ENCODE results near the gene ATP5IF1.
A peak's percentile ranks its signal among the peaks of the same experiment; 100 is the strongest.

The ATP5IF1 gene

DNA sequence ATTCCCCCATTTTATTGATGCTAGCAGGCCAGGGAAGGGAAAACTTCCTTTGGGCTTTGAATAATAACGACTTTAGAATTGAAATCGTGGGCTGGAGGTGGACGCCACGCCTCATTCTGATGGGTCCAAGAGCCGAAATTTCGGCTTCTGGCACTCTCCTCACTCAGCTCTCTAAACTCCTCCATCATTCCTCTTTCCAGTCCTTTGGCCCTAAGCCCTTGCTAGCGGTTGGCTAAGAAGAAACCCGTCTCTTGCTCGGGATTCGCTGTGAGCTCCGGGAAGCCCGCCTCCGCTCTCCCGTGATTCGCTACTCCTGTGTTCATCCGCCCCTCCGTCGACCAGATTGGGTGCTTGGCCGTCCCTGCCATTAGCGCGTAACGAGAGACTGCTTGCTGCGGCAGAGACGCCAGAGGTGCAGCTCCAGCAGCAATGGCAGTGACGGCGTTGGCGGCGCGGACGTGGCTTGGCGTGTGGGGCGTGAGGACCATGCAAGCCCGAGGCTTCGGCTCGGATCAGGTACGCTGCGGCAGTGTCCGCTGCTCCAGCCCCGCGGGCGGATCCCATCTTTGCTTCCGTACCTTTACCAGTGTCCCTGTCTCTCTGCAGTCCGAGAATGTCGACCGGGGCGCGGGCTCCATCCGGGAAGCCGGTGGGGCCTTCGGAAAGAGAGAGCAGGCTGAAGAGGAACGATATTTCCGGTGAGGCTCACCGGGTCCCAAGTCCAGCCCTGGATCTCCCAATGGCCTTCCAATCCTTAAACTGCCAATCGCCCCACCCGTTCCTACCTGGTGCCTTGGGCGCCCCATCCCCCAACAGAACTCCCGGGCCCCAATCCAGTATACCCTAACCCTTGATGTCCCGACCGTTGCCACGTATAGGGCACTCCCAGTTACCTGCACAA lies at the start of gene ATP5IF1:
Gene ATP5IF1, plus strand, starts transcription at position 370 of the 901 bp plus-strand sequence. Its CDS starts 60 bp downstream, at position 430.
- DNase-seq = peak; percentile 97

DNA sequence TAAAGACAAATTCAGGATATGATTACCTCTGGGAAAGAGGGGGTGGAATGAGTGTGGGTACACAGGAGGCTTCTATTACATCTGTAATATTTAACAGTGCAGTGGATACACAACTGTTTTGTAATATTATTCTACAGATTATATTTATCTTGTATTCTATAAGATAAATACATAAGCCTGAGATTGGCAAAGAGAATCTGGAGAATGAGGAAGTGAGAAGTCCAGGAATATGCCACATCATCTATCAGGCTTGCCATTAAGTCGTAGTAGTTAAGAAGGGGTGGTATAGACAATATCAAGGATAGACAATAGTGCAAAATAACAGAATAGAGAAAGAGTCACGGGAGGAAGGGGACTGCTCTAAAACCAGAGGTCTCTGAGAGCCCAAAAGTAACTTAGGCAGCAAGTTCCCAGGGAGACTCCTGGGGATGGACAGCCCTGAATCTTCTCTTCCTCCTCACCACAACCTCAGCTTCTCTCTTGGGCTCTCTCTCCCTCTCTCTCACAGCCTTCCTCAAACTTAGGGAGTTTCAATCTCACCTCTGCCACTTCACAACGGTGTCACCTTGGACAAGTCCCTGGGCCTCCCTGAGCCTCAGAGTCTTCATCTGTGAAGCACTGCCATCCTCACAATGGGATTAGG lies 45.5 kb upstream of the ATP5IF1 start:
- DNase-seq = no peak

DNA sequence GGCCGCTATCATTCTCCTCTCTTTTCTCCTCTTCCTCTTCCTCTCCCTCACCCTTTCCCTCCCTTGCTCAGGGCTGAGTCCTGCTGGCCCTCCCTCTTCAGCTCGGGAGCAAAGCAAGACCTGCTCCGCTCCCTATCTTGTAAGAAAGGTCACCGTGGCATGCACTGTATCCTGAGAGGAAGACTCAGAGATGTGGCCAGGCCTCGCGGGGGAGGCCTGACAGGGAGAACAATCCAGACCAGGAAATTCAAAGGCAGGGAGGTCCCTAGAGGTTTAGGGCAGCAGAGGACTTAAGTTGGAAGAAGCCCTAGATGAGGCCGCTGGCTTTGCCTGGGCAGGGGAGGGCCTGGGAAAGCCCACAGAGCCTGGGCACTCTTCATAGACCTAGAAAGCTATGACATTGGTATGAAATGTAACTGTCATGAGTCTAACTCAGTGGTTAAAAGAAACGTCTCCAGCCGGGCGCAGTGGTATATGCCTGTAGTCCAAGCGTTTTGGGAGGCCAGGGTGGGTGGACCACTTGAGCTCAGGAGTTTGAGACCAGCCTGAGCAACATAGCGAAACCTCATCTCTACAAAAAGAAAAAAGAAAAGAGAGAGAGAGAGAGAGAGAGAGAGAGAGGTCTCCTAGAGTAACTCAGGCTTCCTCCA lies 44.8 kb upstream of the ATP5IF1 start:
- no peak for DNase-seq

DNA sequence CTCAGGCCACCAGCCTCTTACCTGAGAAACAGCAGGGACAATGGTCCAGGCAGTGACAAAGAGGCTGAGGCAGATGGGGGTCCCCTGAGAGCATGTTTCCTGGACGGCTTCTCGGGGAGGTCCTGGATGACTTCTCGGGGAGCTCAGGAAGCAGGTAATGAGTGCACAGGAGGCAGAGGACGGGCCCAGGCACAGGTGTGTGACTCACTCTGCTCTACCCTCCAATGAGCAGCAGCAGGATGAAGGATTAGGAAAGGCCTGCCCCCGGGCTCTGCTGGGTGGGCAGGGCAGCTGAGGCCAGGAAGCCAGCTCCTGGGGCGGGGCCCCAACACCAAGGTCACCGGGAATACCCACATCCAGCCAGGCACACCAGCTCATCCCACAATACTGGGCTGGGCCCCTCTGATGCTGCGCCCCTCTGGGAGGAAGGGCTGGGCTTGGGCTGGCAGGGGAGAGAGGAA lies 42.2 kb upstream of the ATP5IF1 start:
- DNase-seq = no peak

DNA sequence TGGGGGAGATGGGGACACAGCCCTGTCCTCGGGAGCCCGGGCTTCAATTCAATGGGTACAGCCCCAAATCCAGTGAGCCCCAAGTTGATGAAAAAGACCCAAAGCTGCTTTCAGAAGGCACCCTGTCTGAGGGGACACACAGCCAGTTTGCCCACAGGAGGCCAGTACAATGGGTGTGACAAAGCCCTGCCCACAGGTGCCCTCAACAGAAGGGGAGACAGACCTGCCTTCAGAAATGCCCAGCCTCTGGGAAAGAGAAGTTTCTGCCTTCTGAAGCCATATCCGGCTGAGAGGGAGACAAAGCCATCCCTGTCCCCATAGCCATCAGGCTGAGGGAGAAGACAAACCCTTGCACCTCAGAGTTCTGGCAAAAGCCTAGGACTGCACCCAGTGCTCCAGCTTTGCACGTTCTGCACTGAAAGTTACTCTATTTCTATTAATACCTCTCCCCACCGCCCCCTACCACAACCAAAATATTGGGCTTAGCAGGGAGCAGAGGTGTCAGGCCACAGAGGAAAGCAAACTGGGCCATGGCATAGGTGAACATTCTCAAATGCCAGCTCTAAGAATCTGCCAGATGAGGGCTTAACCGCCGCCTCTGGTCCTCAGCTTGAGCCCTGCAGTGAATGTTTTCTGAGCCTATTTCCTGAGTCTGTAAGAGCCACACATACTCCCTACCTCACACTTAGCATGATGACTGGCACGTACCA lies 41.4 kb upstream of the ATP5IF1 start:
- DNase-seq = no peak

DNA sequence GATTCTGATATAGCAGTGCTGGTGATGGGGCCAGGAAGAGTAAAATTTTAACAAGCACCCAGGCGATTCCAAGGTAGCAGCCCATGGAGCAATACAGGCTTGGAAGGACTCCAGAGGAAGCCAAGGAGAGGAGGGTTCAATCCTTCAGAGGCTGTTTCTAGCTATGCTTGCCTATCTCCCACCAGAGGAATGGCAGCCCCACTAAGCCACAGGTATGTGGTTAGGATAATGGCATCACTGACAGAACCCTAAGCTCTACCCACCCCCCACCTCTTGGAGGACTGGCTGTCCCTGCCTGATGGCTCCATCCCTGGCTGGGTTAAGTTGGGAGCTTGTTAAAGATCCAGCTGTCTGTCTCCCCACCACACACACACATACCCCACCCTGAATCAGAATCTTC lies 40.1 kb upstream of the ATP5IF1 start:
- no peak for DNase-seq

DNA sequence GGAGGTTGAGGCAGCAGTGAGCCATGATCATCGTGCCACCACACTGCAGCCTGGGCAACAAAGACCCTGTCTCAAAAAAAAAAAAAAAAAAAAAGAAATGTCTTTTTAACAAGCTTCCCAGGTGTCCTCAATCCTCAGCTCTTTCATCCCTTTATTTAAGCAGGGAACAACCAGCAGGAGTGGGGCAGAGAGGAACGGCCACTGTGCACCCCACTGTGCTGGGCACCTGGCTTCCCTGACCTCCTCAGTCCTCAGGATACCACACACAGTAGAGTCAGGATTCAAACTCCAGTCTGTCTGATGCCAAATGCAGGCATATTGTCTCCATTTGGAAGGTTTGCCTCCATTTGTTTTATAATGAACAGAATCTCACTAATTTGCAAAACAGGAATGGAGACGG lies 39.6 kb upstream of the ATP5IF1 start:
- no peak for DNase-seq

DNA sequence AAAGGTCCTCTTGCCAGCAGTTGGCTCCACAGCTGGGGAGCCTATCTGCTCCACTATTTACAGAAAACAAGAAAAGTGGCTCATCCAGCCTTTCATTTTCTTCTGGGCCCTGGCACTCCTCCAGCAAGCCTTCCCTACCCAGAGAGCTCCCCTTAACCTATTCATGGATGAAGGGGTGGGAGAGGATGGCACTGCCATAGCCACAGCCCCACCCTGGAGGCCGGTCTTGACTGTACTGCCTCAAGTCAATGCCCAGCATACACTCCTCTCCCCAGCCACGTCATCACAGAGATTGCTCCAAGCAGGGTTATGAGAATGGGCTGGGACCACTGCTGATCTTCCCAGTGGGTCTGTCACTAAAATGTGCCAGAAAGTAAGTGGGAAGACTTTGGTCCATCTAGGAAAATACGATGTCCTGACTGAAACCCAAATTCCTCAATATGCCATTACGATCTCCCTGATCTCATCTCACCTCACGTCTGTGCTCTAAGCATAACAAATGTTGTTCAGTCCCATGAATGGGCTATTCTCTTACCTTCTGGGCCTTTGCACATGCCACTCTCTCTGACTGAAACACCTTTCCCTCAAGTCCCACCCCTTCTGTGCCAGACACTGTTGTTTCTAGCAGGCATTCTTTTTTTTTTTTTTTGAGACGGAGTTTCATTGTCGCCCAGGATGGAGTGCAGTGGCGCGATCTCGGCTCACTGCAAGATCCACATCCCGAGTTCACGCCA lies 38.1 kb upstream of the ATP5IF1 start:
- DNase-seq = no peak

DNA sequence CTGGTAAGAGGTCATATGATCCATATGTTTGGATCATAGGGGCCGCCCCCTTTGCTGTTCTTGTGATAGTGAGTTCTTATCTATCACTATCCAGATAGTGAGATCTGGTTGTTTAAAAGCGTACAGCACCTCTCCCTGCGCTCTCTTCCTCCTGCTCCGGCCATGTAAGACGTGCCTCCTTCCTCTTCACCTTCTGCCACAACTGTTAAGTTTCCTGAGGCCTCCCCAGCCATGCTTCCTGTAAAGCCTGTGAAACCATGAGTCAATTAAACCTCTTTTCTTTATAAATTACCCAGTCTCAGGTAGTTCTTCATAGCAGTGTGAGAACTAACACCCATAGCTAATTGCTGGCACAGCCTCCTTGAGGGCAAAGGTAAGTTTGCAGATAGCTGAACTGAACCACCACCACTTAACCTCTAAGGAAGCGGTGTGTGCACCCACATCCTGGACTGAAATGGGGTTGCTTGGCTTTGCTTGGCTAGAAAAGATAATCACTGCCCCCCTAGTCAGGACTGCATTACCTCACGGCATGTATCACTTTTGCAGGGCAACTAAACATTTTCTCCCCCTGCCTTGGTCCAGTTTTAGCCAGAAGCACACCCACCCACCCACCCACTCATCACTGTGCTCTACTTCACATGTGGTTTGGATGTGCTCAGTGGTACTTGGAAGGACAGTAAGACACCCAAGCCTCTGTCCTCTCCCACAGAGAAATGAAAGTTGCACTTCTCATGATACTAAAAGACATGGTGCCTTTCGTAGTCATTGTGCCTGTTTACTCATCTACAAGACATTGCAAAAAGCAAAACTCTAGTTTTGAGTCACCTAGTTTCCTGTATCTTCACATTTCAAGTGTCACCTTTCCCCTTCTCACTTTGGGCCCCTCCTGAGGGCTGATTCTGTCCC lies 36.3 kb upstream of the ATP5IF1 start:
- DNase-seq = peak; percentile 69

DNA sequence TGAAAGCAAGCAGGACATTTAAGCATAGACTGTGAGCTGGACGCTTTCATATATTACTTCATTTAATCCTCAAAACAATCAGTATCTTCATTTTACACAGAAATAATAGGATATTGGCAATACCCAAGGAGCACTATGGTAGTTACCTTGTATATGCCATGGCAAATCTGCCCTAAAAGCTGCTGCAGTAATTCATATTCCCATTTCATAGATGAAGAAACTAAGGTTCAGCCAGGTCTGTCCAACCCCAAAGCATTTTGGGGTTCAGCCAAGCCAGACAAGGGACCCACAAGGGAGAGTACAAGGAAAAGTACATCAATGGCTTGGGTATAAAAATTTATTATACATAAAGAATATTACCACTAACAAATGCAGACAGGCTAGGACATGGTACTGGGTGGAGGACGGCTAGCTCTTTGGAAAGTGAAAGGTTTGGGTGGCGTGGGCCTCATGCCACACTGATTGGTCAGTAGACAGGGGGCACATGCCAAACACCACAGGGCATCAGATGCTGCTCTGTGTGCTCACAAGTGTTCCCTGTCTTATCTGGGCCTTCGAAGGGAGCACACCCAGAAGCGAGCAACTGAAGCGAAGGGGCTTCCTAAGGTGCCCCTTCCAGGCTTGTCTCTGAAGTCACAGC lies 35.6 kb upstream of the ATP5IF1 start:
- no peak for DNase-seq

DNA sequence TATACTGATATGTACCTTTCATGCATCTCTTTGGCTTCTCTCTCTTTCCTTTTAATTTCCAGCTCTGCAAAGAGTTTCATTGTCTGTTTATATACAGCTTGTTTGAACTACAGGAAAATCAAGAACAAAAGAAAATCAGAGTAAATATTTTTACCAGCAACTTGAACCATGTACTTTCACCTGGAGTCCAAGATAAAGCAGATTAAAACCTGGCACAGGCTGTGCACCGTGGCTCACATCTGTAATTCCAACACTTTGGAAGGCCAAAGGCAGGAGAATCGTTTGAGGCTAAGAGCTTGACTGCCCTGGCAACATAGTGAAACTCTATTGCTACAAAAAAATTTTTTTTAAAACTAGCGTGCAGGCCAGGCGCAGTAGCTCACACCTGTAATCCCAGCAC lies 30.7 kb upstream of the ATP5IF1 start:
- no peak for DNase-seq

DNA sequence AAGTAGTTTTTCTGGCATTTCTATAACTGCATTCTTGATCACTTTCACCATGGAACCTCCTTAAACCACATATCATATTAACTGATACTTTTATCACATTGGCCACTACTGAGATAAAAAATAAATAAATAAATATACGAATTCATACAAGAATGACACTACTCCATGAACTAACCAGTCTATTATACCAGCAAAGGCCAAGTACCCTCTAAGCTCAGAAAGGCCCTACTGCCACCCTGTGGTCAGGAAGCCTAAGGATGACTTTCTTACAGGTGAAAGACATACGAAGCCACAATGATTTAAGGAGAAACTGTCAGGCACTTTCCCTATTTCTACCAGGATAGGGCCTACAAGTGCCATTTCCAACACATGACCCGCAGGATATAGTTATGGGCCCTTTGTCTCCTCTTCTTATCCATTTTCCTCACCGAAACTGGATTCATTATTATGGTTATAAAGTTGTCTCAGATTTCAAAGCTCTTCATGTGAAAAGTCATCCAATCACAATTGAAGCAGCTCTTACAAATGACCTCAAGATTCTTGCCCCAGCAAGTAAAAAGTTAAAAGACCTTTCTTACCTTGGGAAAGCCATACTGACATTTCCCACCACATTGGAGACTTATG lies 27.0 kb upstream of the ATP5IF1 start:
- peak; percentile 46 for DNase-seq

DNA sequence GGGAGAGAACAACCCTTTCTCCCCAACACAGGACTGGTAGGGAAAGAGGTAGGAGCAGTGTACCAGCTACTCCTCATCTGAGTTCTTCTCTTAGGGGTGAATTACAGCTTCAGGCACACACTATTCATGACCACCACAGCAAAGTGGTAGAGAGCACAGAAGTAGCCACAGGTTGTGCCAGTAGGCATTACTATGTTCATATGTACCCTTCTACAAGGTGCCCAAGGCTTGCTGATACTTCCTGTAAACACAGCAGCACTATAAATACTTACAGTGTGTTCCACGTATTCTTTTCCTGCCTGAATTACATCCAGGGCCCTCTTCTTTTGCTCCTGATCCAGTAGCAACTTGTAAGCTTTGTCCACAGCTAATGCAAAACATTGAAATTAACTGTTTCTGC lies 26.2 kb upstream of the ATP5IF1 start:
- DNase-seq = no peak

DNA sequence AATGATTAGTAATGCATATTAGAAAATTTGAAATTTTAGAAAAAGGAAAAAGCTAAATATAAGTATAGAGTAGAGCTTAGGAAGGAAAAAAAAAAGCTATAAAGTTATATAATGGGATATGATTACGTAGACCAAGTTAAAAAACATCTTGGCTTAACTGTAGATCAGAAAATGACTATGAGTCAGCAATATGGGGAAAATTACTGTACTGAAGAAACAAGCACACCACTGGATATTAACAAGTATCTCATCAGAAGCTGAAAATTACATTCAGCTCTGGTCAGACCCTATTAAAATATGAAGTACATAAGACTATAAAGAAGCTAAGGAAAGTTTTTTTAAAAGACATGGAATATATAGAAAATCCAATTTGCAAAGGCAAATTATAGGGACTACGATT lies 22.6 kb upstream of the ATP5IF1 start:
- no peak for DNase-seq

DNA sequence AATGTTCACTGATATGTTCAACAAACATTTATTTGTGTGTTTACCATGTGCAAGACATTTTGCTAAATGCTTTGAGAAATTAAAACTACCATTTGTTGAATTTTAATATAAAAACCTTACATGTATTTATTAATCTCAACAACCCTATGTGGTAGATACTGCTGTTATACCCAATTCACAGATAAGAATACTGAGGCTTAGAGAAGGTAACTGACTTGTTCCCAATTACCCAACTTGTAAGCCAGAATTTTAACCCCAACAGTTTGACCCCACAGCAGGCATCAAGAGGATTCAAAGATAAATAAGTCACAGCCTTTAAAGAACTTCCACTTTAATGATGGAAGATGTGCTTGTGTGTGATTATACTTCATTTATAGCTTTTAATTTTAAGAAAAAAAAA lies 6.8 kb upstream of the ATP5IF1 start:
- no peak for DNase-seq

DNA sequence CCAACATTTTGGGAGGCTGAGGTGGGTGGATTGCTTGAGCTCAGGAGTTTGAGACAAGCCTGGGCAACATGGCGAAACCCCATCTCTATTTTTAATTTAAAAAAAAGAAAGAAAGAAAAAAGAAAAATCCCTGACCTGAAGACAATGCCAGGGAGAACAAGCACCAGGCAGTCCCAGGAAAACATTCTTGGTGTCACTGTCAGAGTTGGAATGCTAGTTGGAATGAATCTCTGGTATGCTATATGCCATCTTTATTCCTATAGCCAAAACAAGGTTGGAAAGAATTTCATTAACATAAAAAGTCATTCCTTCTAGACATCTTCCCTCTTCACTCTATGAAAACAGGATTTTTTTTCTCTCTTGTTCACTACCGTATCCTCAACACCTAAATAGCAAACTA lies 5.9 kb upstream of the ATP5IF1 start:
- DNase-seq = no peak

DNA sequence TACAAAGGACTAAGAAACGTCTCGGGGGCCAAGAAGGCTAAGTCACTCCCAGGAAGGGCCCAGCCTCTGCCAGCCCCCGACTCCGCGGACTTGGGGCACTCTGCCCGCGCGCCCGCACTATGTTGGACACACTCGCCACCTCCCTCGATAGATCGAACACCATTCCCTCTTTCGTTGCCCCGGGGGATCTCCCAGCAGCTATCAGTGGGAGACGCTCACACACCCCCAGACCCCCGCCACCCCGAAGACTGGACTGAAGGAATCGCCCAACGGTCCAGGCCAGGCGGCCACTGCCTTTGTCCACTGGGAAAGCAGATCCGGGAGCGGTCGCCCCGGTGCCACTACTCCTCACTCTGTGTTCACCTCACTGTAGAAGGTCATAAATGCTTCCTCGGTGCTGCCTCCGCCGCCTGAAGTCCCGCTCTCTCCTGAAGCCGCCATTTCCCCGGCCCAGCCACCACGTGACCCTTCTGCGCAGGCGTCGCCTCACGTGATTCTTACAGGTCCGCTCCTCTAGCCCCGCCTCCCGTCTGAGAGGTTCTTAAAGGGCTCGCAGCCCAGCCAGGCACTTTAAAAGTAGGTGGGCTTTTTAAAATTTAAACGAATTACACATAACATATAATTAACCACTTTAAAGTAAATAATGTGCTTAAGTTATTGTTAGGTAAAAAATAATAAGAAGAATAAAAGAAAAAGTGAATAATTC lies 3.2 kb upstream of the ATP5IF1 start, which contains the start of gene DNAJC8:
Gene DNAJC8, minus strand, starts transcription at position 472 of the 706 bp plus-strand sequence. Its CDS starts 31 bp downstream, at position 441.
- peak; percentile 94 for DNase-seq

DNA sequence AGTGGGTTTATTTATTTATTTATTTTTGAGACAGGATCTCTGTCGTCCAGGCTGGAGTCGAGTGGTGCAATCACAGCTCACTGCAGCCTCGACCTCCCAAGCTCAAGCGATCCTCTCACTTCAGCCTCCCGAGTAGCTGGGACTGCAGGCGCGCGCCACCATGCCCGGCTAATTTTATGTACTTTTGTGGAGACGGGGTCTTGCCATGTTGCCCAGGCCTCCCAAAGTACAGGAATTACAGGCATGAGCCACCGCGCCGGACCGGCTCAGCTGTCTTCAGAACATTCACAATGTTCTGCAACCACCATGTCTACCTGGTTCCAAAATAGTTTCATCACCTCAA lies 2.7 kb upstream of the ATP5IF1 start:
- no peak for DNase-seq

DNA sequence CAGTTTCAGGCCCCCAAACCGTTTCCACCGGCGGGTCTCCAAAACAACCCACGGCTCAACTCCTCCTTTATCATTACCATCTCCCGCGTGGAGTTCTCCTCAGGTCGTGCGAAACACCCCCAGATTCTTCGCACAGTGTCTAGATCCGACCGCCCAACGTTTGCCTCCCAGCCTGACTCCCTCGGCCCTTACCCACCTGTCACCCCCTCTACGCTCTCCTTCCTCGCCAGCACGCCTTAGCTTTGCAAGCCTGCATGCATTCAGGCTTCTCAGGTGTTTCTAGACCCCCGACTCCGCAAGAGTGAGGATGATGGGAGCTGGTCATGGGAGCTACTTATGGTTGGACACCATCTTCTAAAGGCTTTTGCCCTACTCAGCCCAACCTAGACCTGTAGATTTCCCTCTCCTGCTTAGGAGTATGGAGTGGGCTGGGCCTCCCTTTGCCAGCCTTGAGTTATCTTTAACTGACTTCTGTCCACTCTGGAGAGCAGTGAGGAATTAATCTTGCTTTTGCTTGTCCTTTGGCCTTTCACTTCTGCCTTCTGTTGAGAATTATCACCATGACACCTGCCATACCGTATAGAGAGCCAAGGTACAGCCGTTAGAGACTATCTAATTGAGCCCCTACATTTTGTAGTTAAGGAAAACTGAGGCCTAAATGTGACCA lies 865 bp downstream of the ATP5IF1 start:
- no peak for DNase-seq
